Activated T-cell treated with anti-CD3 and anti-CD28 coated beads for 4 hours (primary cell): ENCODE data around the gene IRAK1.
A peak's percentile ranks its signal among the peaks of the same experiment; 100 is the strongest.

Source experiments
- DNase-seq: peaks from one replicate; pipeline ENCODE4 v3.0.0-alpha.2; 2020

Gene IRAK1

DNA sequence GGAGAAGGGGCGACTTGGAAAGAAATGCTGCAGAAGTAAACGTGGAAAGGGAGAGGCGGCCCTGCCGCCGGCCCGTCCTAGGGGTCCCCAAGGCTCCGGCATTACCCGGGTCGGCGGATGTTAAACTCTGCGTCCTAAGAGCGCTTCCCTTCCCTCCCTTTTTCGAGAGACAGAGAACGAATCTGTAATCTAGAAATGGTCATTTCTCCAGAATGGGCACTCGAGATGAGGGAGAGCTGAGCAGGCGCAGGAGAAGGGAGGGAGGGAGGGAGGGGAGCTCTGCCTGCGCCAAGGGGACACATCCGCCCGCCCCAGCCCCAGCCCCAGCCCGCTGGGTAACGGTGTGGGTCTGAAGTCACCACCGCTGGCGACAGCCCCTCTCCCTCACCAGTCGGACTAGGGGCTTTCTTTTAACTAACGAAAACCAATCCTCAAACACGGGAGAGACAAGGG is 49.8 kb downstream of the IRAK1 start:
- no peak for DNase-seq

DNA sequence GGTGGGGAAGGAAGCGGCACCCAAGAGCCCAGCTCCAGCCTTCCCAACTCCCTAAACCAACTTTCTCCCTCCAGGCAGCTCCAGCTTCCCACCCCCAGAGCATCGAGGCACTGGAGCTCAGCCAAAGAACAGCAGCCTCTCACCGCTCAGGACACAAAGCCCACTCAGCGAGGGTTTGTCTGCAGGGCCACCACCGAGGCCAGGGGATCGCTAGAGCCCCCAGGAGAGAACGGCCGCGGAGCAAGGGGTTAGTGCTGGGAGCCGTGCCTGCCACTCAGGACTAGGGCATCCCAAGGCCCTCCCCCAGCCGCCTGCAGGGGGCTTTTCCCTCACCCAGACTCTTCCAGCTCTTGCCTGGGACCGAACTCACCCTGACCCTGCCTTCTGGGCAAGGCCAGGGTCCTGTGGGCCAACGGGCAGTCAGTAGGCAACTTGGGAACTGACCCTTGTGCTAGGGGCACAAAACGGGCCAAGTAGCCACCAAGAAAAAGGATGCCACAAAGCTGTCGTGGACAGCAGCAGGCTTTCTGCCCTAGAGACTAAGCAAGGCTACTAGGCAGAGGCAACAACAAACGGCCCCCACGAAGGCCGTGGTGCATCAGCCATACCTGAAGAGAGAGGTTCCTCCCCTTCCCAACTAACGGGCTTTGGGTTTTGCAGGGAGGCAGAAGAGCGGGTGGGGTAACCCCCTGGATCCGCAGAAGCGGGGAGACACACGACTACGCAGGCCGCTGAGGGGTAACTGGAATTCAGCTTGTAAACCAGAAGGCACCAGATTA is 50.4 kb downstream of the IRAK1 start:
- DNase-seq, result no peak

DNA sequence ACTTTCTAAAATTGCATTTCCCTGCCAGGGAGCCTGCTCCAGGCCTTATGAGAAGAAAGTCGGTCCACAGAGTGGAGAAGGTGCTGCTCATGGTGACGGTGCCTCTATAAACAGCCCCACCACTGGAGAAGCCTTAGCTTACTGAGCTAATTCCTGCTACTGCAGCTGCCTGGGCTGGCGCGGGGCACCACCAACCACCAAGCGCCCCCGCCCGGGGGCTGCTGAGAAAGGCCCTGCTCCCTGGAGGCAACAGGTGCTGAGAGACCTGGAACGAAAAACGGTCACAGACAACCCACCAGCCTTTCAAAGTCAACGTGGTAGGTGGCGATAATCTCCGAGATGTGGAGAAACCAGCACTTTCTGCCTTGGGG is 51.0 kb downstream of the IRAK1 start:
- DNase-seq, result no peak

DNA sequence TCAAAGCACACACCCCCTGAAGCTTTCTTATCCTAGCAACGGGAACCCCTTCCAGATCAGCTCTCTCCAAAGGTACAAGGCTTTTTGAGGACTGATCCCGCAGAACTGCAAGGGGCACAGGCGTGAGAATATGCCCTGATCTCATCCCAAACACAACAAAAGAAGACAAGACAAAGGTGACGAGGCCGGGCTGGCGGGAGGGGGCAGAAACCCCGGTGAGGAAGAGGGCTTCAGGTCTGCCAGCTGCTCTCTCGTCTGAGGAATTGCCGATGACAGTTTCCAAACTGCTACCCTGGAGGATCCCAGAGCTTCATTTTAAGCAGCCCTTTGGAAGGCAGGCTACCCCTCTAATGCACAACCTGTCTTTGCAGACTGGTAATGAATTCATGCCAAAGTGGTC is 51.4 kb downstream of the IRAK1 start:
- DNase-seq, result no peak

DNA sequence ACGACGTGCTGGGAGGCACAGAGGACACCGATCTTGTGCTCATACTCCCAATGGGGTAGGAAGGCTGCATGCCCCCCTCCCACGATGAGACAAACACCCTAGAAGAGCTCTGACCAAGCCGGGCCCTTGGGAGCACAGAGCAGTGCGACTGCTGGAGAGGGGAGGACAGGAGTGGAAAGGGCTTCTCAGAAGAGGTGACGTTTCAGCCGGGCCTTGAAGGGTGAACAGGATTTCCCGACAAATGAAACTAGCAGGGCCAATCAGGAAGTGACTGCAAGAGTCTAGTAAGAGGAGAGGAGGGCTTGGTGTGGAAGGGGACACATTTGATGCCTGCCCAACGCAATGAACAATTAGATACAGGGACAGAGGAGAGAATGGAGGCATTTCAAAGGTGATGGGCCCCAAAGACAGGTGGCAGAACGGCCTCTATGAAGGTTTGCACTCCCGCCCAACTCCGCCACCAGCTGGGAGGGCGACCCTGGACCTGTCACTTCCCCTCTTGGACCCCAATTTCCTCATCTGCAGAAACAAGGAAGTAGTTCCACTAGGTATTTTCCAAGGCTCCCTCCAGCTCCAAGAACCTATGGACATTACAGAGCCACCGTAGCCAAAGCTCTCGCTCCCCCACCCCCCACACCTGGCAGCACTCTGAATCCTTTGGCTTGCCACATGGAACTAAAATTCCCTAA is 52.0 kb downstream of the IRAK1 start:
- no peak for DNase-seq

DNA sequence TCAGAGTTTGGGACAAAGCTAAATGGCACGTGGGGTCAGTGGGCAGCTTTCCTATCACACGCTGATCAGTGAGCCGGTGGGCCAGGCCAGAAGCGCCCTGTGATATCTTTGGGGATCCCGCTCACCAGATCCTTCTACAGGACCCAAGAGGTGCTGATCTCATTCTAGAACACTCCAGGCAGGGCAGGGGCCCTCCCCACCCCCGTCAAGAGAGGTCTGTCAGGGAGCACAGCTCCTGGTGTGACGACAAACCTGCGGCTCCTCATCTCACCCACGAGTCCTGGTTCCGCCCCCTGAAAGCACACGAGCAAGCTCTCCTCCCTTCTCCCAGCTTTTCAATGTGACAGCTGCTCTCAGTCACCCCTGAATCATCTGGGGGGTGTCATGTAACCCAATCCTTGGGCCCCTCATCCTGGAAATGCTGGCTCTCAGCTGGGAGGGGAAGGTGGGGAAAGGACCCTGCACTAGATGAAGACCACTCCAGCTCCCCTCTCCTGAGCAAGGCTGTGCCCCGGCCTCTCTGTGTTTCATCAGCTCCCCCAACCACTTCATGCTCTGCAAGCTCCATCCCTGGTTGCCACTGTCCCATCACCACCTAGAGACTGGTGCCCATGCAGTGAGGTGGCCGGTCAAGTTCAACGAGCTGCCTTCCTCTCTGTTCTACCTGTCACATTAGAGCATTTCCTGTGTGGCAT is 52.7 kb downstream of the IRAK1 start:
- DNase-seq, result peak; percentile 48

DNA sequence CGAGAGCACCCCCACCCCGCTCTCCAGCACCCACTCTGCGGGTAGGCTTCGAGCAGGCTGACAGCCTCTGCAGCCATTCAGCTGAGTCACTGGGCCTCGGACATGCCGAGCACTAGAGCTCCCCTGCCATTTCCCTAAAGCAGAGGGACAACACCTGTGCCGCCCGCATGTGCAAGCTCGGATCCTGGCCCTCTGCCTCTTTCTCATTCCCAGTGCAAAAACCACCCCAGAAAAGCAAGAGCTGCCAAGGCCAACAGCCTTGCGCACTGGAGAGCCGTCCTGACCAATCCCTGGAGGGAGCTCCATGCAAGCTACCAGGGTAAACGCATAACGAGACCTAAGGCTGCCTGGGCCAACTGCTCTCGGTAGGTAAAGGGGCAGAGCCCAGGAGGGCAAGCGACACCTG is 53.4 kb downstream of the IRAK1 start:
- DNase-seq, result no peak

DNA sequence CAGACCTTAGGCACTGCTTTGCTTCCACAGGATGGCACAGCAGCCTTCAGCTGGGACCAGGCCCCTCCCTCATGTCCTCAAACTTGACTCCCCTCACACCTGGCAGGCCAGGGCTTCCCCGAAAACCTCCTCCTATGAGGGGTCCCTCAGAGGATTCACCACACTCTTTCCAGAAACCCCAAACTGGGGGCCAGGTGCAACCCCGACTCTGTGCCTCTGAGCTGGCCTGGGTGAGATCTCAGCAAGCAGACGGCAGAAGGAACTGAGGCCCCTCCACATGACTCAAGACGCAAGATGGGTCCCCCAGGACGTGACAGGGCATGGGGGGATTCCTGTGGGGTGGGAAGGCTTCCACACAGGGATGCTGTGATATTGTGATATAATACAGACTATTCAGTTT is 54.3 kb downstream of the IRAK1 start:
- no peak for DNase-seq

DNA sequence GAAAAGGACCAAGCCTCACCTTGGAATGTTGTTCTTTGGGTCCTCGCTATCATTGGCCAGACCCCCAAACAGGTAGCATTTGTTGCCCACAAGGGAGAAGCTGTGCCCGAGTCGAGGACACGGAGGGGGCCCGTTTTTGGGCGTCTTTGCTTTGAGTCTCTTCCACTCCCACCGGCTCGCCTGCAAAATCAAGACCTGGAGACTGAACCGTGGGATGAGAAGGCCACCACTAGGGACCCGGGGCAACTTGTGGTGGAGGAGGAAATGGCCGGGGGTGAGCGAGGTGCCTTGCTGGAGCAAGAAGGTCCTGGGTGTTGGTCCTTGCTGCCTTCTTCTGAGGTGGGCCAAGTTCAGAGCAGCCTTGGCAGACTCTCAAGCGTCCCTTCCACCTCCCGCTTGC is 55.6 kb downstream of the IRAK1 start:
- DNase-seq, result no peak

DNA sequence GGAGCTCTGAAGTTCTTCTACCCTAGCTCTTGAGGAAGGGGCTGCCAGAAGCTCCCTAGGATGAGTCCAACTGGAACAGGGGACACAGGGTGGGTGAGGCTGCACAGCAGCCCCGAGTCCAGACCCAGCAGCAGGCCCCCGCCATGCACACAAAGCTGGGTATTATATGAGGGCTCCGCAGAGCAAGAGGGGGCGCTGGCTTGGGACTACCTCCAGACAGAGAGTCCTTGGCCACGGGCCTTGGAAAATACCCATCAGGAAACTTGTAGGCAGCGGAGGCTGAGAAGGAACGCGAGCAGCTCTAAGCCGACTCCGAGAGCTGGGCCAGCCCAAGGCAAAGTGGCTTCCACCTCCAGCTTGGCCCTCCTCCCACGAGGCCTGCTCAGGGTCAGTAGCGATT is 56.2 kb downstream of the IRAK1 start:
- no peak for DNase-seq

DNA sequence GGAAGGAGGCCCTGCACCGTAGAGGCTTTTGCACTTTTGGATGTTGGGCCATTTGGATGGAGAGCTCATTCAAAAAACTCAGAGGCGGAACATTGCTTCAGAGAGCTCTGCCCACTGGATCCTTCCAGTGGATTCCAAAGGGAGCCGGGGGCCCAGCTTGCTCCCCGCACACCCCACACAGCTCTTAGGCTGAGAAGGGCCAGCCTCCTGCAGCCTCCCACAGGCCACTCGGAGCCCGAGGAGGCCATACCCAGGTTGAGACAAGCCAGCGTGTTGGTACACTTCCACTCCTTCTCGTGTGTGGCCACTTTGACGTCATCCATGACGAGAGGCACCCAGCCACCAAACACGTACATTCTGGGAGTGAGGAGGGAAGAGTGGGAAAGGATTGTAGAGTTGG is 58.4 kb downstream of the IRAK1 start:
- no peak for DNase-seq

DNA sequence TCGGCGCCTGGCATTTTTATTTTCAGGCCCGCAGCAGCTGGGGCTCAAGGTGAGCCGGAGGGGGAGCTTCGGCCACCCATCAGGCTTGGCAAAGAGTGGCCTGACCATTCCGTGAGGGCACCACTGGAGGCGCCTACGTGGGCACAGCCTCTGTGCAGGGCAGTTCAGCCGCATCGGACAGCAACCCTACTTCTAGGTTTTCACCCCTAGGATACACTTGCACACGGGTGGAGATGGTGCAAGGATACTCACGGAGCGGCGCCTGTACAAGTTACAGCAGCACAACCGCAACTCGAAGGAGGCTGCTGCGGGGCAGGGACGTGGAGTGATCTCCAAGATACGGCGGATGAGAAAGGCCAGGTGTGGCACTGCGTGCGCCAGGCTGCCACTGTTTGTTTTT is 58.9 kb downstream of the IRAK1 start:
- DNase-seq, result no peak
